Measurements from ENCODE around the gene CD1E. TPM values are rescaled to one million over a fixed set of nuclear protein-coding genes. Genes with fewer than 3 reads are reported as not detected.
"Not testable (repeated sequence)": the region's sequence is repeated elsewhere in the genome, so short reads cannot be mapped to it uniquely, and the experiment has no call there.

The CD1E gene
- total RNA-seq, 1 donor from 2014 or later: 2.6 TPM

DNA sequence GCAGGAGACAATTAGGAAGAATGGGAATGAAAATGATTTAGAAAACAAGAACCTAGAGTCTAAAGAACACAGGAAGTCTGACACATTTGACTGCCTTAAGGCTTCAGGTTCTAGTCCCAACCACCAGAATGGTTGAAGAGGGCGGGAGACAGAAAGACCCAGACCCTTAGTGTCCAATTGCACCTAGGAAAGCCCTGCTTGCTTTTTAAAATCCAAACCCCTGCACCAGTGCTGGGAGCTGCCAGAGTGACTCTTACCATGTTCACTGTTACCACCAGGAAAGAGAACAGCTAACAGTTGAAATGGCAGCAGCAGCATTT, 22.6 kb upstream of the CD1E start:
- TF ChIP-seq, protein P1, sequence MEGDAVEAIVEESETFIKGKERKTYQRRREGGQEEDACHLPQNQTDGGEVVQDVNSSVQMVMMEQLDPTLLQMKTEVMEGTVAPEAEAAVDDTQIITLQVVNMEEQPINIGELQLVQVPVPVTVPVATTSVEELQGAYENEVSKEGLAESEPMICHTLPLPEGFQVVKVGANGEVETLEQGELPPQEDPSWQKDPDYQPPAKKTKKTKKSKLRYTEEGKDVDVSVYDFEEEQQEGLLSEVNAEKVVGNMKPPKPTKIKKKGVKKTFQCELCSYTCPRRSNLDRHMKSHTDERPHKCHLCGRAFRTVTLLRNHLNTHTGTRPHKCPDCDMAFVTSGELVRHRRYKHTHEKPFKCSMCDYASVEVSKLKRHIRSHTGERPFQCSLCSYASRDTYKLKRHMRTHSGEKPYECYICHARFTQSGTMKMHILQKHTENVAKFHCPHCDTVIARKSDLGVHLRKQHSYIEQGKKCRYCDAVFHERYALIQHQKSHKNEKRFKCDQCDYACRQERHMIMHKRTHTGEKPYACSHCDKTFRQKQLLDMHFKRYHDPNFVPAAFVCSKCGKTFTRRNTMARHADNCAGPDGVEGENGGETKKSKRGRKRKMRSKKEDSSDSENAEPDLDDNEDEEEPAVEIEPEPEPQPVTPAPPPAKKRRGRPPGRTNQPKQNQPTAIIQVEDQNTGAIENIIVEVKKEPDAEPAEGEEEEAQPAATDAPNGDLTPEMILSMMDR (IDR thresholded peaks at IDR 0.05): no peak
- Histone ChIP-seq H3K4me1 (no peaks in the 10 kb centered on the region), H3K27ac (no peak overlapping the region), H3K4me3 (no peak overlapping the region), H3K9me3 (no peaks in the 10 kb centered on the region), H3K36me3 (no peaks in the 10 kb centered on the region), H3K27me3 (ENCODE audit: low read depth) (no peaks in the 10 kb centered on the region)
- DNase-seq: no peak
- intact Hi-C loops (cut with DNase I): no loop called here
- no peak for ATAC-seq

DNA sequence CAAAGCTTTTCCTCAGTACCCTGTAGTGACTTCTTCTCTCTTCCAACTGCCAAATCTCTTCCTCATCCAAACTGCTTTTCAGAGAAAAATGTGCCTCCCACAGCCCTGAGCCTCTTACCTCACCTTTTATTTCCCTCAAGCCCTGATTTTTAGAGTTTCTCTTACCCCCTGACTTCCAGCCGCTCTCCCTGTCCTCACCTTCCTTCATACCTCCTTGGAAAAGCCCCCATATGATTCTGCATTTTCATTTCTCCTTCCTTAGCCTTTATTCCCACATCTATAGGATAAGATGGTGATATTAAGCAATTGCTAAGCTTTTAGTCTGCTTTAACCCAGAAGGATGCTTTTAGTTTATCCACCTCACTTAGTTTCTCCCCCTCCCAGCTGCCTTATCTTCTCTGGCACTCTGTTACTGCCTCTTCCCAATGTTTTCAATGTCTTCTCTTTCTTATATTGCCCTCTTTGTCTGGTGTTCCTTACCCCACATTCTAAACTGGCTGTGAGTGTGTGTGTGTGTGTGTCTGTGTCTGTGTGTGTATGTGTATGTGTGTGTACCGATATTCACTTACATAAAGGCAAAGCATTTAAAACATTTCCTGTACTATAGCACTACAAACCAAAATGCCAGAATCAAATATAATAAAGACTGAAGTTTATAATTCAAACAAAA, 22.1 kb upstream of the CD1E start, which contains the start of gene CD1B:
CD1B (minus strand) TSS at position 51 of the 670 bp plus-strand sequence. CDS start 108 bp downstream, outside the sequence.
- ATAC-seq (no peak), DNase-seq (no peak)
- TF ChIP-seq, protein P1 (IDR thresholded peaks at IDR 0.05): no peak
- no peaks in the 10 kb centered on the region for H3K36me3 ChIP-seq
- no peaks in the 10 kb centered on the region for H3K4me1 ChIP-seq
- no peak within 1 kb of the TSS for H3K27ac ChIP-seq
- no peaks in the 10 kb centered on the region for H3K27me3 ChIP-seq (ENCODE audit: low read depth)
- no peaks in the 10 kb centered on the region for H3K9me3 ChIP-seq
- intact Hi-C loops (cut with DNase I): no loop called here
- H3K4me3 ChIP-seq: no peak within 1 kb of the TSS

DNA sequence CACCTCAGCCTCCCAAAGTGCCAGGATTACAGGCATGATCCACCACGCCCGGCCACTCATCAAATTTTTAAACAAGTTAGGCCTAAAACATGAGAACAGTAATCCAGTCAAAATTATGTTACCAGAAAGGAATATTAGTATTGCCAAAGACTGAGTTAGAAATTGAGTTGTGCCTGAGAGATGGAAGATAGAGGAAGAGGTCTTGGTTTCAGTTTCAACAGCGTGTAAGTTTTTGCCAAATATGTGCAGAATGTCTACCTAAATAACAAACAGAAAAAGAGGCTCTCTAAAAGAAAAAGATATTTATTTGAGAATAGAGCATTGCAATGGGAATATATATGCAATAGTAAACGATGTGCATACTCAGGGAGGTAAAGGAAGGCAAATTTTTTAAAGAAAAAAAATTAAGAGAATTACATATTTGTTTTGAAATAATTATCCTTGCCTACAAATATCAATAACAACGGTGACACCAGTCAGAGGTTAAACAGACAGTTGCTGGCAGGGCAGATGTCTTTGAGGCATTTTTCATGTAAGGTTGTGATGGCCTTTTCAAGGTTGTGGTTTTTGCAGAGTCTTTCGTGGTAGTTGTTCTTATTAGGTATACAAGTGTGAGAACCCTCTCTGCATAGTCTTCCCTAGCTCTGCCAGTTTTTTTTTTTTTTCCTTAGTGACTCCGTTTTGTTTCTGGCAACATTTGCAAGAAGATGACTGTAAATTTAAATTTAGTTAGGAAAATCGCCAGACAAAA, 20.1 kb upstream of the CD1E start:
- no peak overlapping the region for H3K4me3 ChIP-seq
- no peaks in the 10 kb centered on the region for H3K9me3 ChIP-seq
- no peaks in the 10 kb centered on the region for H3K4me1 ChIP-seq
- TF ChIP-seq, protein P1 (IDR thresholded peaks at IDR 0.05): no peak
- ATAC-seq (no peak), DNase-seq (no peak)
- no peaks in the 10 kb centered on the region for H3K27me3 ChIP-seq (ENCODE audit: low read depth)
- intact Hi-C loops (cut with DNase I): no loop called here
- H3K27ac ChIP-seq: no peak overlapping the region
- no peaks in the 10 kb centered on the region for H3K36me3 ChIP-seq

DNA sequence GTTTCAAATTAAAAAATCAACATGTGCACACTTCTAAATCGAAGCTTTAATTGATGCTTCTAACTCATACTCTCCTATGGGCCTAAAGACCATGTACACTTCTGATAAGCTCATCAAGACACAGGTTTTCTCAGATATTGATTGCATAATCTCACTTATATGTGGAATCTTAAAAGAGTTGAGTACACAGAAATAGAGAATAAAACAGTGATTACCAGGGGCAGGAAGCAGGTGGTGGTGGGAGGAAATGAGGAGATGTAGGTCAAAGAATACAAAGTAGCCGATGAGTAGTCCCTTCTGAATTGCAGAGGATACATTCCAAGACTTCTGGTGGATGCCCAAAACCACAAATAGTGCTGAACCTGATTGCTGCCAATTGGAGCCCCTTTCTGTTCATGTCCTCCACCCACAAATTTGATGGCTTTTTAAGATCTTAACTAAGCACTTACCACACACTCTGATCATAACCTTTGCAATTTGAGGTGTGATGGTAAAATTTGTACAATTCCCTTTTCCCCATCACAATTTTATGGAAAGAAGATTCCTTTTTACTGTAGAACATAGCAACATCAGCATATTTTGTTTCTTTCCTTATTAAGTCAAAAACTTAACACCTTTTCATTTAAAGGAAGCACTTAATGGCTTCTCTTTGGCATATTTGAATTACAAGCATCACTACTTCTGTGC, 19.0 kb upstream of the CD1E start:
- H3K4me3 ChIP-seq: no peak overlapping the region
- intact Hi-C loops (cut with DNase I): no loop called here
- DNase-seq (no peak), ATAC-seq (no peak)
- H3K4me1 ChIP-seq: no peaks in the 10 kb centered on the region
- TF ChIP-seq, protein P1 (IDR thresholded peaks at IDR 0.05): no peak
- H3K36me3 ChIP-seq: no peaks in the 10 kb centered on the region
- H3K27me3 ChIP-seq (ENCODE audit: low read depth): no peaks in the 10 kb centered on the region
- no peaks in the 10 kb centered on the region for H3K9me3 ChIP-seq
- H3K27ac ChIP-seq: no peak overlapping the region

DNA sequence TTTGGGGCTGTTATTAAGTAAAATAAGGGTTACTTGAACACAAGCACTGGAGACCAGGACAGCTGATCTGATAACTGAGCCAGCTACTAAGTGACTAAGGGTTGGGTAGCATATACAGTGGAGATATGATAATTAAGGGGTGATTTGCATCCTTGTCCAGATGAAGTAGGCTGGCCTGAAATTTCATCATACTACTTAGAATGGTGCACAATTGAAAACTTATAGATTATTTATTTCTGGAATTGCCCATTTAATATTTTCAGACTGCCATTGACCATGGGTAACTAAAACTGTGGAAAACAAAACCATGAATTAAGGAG, 18.5 kb upstream of the CD1E start:
- TF ChIP-seq, protein P1 (IDR thresholded peaks at IDR 0.05): no peak
- Histone ChIP-seq H3K27me3 (ENCODE audit: low read depth) (no peaks in the 10 kb centered on the region), H3K36me3 (no peaks in the 10 kb centered on the region), H3K9me3 (no peaks in the 10 kb centered on the region), H3K27ac (no peak overlapping the region), H3K4me3 (no peak overlapping the region), H3K4me1 (no peaks in the 10 kb centered on the region)
- no peak for DNase-seq
- intact Hi-C loops (cut with DNase I): no loop called here
- no peak for ATAC-seq

DNA sequence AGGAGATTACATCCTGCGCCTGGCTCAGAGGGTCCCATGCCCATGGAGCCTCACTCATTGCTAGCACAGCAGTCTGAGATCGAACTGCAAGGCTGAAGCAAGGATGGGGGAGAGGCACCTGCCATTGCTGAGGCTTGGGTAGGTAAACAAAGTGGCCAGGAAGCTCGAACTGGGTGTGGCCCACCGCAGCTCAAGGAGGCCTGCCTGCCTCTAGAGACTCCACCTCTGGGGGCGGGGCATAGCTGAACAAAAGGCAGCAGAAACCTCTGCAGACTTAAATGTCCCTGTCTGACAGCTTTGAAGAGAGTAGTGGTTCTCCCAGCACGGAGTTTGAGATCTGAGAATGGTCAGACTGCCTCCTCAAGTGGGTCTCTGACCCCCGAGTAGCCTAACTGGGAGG, 17.3 kb upstream of the CD1E start:
- H3K36me3 ChIP-seq; H3K4me3 ChIP-seq; H3K27ac ChIP-seq; H3K27me3 ChIP-seq (ENCODE audit: low read depth); H3K4me1 ChIP-seq; H3K9me3 ChIP-seq; DNase-seq; ATAC-seq; intact Hi-C loops (cut with DNase I): not testable (repeated sequence)

DNA sequence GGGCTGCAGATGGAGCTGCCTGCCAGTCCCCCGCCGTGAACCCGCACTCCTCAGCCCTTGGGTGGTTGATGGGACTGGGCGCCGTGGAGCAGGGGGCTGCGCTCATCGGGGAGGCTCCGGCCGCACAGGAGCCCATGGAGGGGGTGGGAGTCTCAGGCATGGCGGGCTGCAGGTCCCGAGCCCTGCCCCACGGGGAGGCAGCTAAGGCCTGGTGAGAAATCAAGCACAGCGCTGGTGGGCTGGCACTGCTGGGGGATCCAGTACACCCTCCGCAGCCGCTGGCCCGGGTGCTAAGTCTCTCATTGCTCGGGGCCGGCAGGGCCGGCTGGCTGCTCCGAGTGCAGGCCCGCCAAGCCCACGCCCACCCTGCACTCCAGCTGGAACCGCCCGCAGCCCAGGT, 4.7 kb upstream of the CD1E start:
- DNase-seq; intact Hi-C loops (cut with DNase I); H3K36me3 ChIP-seq: not testable (repeated sequence)

More for the DNA sequence above, 4.7 kb upstream of the CD1E start:
- H3K4me3 ChIP-seq; H3K27ac ChIP-seq; H3K9me3 ChIP-seq; H3K4me1 ChIP-seq; ATAC-seq; H3K27me3 ChIP-seq (ENCODE audit: low read depth): not testable (repeated sequence)

All from lower lobe of right lung (tissue), 2 donors.